Activated T-cell treated with anti-CD3 and anti-CD28 coated beads, Interleukin-2, amount 50 U/mL, for 1 hour (primary cell): Measurements from ENCODE around the gene TSHZ1.
"Not testable (repeated sequence)": the region's sequence is repeated elsewhere in the genome, so short reads cannot be mapped to it uniquely, and the experiment has no call there.

ENCODE experiments used
- DNase-seq: peaks from one replicate; pipeline ENCODE4 v3.0.0-alpha.2; 2020

TSHZ1 gene

DNA sequence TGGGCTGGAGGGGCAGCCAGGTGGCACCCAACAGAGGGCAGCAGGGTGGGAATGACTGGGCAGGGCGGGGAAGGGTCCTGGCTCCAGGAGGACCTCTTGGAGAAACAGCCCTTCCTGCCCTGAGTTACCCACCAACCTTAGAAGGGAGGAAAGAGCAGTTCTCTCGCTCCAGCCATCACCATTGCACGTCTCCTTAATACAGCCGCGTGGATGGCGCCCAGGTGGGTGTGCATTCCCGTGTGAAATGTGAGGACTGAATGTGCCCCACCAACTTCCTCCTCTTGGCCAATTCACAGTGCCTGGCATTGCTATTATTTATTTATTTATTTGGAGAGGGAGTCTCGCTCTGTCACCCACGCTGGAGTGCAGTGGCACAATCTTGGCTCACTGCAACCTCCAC is 109.9 kb downstream of the TSHZ1 start:
- no peak for DNase-seq

- DNase-seq: no peak
Measured at GRCh38 chr18:75321431-75321830, 110.8 kb downstream of the TSHZ1 start.

DNA sequence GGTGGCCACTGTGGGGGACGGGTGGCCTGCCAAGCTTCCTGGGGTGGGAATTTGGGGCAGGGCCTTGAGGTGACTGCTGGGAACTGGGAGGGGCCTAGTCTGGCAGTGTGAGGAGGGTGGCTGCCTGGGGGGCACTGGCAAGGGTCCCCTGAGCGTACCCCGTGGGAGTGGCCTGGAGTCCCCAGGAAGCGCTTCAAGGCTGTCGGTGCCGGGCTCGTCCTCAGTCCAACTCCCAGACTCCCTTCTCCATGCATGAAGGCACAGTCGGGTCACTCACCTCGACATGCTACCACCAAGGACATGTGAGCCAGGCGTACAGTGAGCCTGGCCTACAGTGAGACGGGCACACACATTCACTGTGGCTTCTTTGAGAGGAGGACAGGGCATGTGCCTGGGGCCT is 111.6 kb downstream of the TSHZ1 start:
- no peak for DNase-seq

DNA sequence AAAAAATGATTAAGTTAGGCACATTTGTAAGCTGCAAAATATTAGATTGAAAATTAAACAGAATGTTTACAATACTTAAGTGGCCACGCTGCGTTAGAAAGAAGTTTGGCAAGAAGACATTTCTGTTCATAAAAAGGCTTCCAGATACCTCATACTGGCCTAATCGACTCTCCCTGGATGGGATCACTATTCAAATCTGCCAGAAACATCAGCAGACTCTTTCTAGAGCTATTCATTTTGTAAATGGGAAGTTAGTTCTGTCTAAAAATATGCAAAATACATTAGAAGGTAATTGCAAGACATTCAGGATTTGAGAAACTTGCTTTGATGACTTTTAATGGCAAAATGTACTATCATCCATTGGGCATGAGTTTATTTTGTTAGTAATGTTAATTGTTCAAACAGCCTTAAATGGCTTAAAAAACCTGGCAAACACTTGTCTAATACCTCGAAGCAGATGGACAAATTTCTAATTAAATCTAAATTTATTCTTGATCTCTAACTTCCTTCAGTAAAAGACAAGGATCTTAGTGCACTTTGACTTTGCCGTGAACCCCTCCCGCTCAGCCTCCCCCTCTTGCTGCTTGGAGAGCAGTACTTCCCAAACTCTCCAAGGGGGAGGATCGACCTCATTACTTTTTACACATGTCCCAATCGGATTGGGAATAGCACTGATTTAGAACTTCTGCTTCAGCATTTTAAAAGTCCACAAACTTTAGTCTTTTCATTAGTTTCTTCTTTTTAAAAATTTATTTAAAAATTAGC is 113.4 kb downstream of the TSHZ1 start:
- DNase-seq: no peak

GRCh38 chr18:75324686-75325257 is 114.2 kb downstream of the TSHZ1 start:
- no peak for DNase-seq

GRCh38 chr18:75329753-75330152 is 119.2 kb downstream of the TSHZ1 start:
- DNase-seq: not testable (repeated sequence)

DNA sequence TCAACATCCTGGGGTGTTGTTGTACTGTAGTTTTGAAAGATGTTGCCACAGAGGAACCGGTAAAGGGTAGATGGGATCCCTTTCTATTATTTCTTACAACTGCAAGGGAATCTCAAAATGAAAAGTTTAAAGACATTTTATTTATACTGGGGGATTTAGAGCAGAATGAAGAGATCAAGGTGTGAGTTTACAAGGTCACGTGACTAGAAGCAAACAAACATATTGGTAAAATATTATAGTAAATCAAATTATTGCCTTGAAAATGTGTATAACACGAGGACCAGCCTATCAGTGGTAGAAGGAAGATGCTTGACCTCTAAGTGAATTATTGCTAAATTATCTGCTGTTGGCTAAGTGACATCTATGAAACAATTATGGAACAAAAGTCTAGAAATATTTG is 119.7 kb downstream of the TSHZ1 start:
- DNase-seq: no peak

DNA sequence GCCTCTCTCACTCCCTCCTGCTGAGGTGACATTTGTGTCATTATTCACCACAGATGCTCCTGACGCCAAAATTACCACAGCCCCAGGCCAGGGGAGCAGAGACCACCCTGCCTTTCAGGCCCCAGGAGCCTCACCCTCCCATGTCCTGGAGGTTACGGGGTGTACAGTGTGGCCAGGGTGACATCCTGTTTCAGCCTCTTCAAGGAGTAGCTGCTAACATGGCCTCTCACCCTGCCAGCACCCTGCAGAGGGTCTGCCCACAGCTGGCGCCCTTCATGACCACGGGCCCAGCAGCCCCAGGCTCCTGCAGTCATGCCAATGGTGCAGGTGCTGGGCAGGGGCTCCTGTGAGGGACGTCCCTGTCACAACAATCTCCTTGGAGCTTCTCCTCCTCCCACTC is 124.3 kb downstream of the TSHZ1 start:
- no peak for DNase-seq

DNA sequence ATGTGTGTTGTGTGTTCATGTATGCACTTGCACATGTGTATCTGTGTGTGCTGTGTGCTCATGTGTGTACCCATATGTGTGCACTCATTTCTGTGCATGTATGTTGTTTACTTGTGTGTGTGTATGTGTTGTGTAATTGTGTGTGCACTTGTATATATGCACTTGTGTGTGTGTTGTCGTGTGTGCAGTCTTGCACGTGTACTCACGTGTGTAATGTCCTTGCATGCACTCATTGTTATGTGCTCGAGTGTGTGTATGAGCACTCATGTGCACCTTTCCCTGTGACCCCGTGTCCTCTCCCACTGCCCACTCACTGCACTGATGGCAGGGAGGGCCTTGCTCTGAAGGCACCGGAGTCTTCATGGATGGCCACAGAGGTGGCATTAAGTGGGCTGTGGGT is 124.9 kb downstream of the TSHZ1 start:
- DNase-seq: no peak

DNA sequence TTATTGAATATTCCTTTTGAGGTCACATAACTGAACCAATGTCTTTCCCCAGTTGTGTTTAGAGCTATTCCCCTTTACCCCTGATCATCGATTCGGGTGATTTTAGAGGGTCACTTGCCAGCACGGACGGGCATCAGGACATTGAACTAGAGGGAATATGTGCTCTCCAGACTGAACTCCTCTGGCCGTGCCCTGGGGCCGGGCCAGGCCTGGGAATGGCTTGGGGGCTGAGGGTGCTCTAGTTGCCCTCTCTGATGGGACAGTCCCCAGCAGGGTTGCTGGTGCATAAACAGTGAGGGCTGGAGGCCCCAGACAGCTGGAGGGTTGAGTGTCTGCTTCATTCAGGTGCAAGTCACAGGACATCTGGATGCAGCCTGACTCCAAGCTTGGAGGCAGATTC is 126.2 kb downstream of the TSHZ1 start:
- DNase-seq: no peak

GRCh38 chr18:75337348-75337747 is 126.8 kb downstream of the TSHZ1 start:
- DNase-seq: no peak

DNA sequence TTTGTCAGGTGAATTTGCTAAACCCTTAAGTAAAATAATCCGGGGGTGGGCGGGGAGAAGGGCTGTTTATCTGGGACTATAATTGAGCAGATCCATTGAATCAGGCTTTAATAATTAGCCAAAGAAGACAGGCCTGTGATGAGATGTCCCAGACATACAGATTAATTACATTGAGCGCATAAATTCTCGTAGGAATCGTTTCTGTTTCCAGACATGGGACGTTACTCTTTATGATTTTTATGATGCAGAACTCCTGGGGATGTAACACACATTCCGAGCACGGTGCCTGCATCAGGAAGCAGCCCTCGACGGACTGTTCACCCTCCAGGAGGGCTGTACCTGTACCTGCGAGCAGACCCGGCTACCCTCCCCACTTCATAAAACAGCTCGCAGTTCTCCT is 128.0 kb downstream of the TSHZ1 start:
- DNase-seq: no peak
